HTERT RPE-1 (cell line): ENCODE measurements around the gene PLEKHA8.
"Not testable (repeated sequence)": the region's sequence is repeated elsewhere in the genome, so short reads cannot be mapped to it uniquely, and the experiment has no call there.

Source experiments
- in situ Hi-C: fragments of 300-500 bp; cut with MboI; formaldehyde crosslinking; loops from 4 replicates; pipeline ENCODE4 v1.14.3; 2020; ENCODE audit warnings: low sequenced_read_pairs

Gene PLEKHA8

DNA sequence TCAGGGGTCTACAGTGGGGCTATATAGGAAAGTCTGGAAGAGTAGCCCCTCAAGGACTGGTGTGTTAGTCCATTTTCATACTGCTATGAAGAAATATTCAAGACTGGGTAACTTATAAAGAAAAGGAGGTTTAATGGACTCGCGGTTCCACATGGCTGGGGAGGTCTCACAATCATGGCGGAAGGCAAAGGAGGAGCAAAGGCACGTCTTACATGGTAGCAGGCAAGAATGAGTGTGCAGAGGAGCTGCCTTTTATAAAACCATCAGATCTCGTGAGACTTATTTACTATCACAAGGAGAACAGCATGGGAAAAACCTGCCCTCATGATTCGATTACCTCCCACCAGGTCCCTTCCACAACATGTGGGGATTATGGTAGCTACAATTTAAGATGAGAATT, 4.7 kb upstream of the PLEKHA8 start:
- in situ Hi-C loops: no loop called here

DNA sequence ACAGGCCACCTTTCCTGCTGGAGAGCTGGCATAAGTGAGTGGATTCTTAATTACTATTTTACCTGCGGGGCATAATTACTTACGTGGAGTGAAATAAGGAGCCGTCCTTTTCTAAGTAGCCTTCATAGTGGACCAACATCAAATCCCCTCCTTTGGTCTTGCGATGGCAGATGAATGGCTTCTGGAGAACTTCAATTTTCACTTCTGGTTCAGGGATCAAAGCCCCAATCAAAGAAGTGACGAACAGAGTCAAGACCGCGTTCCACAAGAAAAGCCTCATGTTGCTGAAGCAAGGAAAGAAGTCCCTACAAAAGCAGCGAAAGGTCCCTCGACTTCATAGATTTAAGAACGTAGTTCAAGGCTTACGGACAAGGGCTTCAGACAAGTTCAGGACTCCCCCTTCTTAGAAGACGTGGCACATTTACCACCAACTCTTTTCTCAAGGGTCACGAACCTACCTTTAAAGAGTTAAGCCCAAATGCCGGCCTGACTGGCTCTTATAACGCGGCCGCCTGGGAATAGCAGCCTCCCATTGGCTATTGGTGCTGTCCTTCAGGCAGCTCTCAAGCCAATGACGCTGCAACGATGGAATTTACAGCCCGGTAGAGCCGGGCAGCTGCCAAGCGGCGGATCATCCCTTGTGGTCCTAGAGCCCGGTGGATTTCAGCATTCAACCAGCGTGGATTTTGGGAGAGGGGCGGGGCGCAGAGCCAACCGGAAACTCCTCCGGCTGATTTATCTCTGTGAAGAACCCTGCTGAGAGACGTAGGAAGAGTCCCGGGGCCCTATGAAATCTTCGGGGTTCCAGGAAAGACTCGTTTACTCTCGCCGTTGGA, 1.8 kb upstream of the PLEKHA8 start, which contains the start of gene FKBP14:
FKBP14 (minus strand) TSS at position 474 of the 836 bp plus-strand sequence; CDS start at position 280, 194 bp downstream.
- in situ Hi-C loops: no loop called here

DNA sequence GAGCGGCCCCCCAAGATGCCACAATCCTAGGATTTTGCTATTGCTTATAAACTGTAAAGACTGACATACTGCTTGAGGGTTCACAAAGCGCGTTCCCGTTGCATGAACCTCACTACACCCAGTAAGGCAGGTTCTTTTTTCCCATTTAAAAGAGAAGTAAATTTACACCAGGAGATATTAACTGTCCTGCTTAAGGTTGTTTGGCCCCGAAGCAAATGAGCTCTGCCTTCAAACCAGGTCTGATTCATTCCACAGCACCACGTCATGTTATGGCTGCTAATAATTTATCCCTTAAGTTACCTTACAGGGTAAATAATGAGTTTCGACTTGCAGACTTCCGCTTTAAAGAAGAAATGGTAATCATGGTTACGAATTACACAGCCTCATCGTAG, 1.2 kb upstream of the PLEKHA8 start:
- in situ Hi-C loops: no loop called here

DNA sequence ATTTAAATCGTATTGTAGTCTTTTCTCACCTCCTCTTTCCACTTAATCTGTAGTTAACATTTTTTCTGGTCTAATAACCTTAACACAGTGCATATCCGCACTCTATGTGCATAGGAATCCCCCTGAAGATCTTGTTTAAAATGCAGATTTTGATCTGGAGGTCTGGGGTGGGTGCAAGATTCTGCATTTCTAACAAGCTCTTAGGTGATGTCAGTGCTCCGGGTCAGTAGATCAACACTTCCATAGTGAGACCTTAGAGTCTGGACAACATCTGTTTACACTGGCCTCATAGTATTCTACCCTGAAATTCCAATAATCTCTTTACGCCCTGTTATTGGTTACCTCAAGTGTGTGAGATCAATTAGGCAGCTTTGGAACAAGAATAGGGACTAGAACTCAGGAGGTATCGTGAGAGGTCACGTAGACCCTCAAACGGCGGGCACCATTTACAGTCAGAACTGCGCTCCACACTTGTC, 434 bp upstream of the PLEKHA8 start:
- in situ Hi-C loops: no loop called here

DNA sequence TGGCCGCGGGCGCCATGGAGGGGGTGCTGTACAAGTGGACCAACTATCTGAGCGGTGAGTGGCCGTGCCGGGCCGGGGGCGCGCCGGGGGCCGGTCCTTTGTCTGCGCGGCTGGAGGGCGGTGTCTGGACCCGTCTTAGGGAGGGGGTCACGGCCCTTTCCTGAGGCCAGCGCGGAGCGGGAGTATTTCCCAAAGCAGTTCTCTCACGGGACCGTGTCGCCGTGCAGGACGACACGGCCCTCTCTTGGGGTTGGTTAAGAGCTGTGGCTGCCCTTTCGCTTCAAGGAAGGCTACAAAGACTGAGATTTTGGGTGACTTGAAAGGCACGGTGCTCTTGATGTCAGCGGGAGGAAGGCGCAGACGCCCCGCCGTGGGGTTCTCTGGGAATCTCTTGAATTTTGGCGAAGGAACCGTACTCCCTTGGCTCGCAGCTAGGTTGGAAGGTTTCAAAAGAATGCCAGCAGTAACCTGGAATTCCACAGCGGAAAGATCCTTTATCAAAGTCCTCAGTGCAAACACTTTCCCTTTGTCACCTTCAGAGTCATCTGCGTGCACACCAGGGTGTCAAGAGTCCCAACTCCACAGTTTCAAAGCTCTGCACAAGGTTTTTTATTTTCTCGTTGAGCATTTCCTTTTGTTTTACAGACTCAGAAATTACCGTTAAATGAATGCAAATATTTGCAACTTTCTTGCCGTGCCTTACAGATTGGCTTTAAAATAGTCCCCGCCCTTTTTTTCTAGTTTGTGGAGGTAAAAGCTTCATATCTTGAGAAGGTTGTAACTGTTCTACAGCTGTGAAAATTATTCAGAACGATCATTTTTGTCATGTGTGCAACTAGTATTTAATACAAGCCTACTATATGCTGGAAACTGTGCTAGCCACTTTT, 780 bp downstream of the PLEKHA8 start:
- in situ Hi-C loops: no loop called here

DNA sequence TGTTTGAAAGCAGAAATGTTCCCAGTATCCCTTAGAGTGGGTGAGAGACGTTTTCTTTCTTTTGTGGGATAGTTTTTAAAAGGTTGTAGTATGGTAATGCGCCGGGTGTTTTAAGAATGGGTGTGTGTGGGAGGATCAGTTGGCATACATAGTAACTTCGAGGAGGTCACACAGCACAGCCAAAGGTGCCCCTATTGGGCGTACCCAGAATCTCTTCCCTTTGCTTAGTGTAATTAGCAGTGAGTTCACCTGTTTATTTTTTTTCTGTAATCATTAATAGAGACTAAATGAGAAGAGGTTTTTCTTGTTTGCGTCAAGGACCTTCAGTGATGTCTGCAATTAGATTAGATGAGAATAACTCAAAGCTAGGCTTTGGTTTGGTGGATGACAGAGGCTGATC, 1.5 kb downstream of the PLEKHA8 start:
- in situ Hi-C loops: no loop called here

DNA sequence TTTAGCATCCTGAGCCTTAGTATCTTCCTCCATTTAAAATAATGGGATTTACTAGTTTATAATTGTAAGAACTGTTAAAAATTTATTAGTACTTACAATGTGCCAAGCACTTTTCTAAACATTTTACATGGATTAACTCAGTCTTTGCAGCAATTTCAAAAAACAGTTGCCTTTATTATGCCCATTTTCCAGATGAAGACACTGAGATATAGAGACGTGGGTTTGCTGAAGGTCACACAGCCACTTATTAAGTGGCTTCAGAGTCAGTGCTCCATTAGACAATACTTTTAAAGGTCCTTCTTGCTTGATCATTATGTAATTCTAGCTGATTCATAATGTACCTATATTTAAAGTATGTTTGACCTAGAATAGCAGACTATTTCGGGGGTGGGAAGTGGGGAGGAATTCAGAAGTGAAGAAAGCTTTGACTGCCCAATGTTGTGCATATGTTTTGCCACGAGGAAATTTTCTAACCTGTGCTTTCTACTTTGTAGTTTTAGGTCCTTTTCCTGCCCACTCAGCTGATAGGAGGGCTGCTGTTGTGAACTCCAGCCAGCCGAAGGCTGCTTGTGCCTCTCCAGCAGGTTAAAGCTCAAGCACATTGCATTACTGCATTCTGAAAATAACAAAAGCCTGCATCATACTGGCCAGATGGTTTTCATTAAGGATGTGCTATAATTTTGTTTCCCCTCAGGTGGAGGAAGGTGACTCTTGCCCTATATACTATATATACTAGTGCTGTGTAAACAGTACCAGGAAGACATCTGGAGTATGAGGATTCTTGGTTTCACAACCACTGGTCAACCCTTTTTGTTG, 4.3 kb downstream of the PLEKHA8 start:
- in situ Hi-C loops: no loop called here

DNA sequence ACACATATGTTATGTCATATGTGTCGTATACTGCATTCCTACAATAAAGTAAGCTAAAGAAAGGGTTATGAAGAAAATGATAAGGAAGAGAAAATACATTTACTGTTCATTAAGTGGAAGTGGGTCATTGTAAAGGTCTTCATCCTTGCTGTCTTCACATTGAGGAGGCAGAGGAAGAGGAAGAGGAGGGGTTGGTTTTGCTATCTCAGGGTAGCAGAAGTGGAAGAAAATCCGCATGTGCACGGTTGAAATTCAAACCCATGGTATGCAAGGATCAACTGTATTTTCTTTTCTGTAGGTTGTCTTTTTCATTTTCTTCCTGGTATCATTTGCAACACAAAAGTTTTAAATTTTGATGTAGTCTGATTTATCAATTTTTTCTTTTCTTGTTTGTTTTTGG, 6.3 kb downstream of the PLEKHA8 start:
- in situ Hi-C loops: no loop called here

DNA sequence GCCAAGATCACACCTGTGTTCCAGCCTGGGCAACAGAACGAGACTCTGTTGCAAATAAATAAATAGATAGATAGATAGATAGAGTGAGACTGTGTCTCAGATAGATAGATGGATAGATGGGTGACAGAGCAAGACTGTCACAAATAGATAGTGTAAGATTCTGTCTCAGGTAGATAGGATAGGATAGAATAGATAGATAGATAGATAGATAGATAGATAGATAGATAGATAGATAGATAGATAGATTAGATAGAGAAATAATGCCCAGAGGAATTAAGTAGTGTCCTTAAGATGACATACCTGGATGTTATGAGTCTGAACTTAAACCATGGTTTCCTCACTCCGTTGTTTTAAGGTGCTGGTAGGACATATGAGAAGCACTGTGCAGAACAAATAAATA, 8.0 kb downstream of the PLEKHA8 start:
- in situ Hi-C loops: no loop called here

DNA sequence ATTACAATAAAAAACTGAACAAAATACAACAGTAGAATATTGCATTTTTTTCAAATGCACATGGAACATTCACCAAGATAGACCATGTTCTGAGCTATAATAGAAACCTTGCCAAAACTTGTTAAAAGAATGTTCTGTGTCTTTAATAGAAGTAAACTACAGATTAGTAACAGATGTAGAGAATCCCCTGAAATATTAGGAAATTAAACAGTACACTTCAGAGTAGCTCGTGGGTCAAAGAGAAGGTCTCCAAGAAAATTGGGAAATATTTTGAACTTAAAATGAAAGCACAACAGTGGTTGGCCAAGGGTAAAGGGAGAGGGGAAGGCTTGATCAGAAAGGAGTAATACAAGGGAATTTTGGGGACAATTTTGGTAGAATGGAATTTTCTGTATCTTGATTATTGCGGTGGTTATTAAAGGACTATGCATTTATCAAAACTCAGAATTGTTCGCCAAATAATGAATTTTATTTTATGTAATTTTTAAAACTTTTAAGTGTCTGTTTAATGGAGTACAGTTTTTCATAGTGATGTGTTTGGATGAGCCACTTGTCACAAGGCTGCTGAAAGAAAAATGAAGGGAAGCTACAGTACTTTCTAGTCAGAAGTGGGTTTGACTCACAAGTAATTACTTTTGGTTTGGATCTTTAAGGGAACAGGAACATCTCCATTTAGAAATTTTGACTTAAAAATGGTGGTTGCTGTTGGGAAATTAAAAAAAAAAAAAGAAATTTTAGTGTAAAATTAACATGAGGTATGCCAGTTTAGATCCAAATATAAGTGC, 10.2 kb downstream of the PLEKHA8 start:
- in situ Hi-C loops: no loop called here

DNA sequence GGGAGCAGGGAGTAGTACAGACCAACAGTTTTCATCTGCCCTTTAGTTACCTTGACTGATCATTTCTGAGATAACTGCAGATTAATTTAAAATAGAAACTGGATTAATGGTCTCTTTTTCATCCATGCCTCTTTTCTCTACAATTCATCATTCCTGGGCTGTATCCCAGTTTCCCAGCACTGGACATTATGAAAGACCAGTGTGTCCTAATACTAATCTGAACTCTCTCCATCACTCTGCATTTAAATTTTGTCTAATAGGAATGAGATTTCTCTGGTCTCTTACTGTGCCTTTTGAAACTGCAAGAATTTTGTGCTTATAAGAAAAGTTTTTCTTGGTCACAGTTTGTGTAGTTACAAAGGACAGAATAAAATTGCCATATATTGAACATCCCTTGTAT, 12.7 kb downstream of the PLEKHA8 start:
- in situ Hi-C loops: no loop called here

DNA sequence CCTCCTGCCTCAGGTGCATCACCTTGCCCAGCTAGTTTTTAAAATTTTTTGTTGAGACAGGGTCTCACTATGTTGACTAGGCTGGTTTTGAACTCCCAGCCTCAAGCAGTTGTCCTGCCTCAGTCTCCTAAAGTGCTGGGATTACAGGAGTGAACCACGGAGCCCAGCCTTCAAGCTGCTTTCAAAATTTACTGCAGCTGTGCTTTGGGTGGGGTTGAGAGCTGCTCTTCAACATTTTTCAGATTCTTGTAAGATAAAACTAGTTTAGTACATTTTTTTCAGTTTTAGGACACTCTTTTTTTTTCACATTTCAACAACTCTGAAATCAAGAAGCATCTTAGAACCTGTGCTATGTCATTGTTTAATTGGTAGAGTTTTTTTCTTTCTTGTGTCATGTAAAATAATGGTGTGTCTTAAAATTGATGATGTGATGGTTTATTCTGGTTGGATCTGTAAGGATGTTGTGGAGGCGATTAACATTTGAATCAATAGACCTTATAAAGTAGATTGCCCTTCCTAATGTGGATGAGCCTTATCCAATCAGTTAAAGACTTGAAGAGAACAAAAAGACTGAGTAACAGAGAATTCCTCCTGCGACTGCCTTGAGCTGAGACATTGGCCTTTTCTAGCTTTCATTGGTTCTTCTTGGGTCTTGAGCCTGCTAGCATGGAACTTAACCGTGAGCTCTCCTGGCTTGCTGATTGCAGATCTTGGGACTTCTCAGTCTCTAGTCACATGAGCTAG, 13.5 kb downstream of the PLEKHA8 start:
- in situ Hi-C loops: no loop called here

DNA sequence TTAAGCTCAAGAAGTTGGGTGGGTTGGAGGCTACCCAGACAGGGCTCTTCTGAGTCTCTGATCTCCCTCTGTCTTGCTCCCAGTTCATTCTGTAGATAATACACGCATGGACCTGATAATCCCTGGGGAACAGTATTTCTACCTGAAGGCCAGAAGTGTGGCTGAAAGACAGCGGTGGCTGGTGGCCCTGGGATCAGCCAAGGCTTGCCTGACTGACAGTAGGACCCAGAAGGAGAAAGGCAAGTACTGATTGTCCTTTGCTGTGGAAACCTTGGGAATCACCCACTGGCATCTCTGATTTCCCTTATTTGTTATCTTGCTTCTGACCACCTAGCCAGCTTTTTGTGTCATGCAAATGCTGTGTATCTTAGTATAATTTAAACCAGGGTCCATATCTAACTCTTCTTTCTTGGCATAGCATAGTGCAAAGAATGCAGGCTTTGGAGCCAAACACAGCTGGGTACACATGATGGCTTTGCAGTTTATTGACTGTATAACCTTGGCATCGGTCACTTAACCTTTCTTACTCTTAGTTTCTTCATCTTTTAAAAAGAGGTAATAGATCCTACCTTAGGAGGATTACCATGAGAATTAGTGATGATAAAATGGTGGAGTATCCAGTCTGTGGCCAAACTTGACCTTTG, 18.0 kb downstream of the PLEKHA8 start:
- in situ Hi-C loops: no loop called here

DNA sequence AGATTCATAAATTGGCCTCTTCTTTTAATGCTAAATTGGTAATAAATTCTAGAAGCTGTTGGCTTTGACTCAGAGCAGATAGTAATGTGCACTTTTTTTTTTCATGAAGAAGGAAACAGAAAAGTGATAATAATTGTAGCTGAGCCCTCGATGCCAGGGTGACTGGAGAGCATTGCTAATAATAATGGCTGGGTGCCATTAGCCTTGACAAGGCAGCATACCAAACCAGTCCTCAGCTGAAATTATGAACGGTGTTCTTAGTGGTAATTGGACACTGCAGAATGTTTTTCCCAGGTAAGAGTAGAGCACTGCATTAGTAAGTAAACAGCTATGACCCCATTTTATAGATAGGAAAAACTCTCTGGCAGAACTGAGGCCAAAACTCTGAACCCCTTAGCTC, 18.9 kb downstream of the PLEKHA8 start:
- in situ Hi-C loops: no loop called here

DNA sequence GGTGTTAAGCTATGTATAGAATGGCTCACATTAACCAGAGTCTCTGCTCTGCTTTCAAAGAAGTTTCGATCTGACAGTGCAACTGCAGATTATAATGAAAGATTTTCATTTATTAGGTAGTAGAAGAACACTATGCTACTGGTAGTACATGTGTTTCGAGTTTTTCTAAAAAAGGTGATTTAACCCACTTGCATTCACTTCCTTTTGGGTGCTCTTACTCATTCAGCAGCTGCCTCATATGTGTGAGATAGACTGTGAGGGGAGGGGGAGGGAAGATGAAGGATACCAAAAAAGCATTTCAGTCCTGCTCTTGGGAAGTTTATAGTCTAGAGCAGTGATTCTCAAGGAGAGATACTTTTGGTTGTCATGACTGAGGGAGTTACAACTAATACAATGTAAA, 20.4 kb downstream of the PLEKHA8 start:
- in situ Hi-C loops: no loop called here

DNA sequence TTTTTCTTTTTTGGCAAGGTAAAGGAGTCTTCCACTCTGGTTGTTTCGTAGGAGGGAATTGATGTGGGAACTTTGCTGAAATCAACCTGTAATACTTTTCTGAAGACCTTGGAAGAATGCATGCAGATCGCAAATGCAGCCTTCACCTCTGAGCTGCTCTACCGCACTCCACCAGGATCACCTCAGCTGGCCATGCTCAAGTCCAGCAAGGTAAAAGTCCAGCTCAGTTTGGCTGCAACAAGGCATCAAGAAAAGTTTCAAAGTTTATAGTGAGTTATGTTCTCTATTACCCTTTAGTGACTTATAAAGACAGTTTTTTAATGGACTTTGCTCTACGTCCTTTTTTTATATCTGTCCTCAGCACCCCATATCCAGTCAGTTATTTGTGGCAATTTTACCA, 21.0 kb downstream of the PLEKHA8 start:
- in situ Hi-C loops: no loop called here

DNA sequence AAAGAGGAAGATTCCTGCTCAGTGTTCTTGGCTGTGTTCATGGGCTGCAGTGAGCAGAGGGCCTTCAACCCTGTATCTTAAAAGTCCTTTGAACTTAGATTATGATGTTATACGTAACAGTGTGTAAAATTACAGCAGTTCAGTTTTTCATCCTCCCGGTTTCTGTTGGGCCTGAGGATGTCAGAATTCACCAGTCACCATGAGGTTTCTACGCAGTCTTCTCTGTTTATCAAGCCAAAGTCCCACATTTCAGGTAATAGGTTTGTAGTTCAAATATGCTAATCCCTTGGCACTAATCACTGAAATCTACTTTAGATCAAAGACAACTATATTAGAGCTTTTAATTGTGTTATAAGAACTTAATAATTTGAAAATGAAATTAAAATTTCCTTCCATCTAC, 24.9 kb downstream of the PLEKHA8 start:
- in situ Hi-C loops: no loop called here

DNA sequence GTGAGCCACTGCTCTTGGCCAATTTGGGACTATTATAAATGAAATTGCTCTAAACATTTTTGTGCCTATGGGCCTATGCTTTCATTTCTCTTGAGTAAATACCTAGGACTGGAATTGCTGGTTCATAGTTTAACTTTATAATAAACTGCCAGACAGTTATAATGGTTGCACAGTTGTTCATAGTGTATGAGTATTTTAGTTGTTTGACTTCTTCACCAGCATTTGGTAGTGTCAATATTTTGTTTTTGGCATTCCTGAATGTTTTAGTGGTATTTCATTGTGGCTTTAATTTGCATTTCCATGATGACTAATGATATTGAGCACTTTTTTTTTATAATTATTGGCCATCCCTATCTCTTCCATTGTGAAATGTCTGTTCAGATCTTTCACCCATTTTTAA, 29.5 kb downstream of the PLEKHA8 start:
- in situ Hi-C loops: no loop called here

DNA sequence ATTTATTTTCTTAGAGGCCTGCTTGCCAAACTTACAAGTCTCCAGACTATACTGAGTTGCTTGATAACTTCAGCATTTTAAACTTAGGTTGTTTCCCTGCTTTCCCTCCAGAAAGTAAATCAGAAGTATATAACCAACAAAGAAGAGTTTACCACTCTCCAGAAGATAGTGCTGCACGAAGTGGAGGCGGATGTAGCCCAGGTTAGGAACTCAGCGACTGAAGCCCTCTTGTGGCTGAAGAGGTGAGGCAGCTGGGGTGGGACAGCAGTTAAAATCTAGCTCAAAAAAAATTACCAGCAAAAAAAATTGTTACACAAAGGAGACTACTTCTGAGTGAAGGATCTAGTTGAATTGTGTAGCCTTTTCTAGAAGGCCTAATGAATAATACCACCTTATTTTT, 33.6 kb downstream of the PLEKHA8 start:
- in situ Hi-C loops: not testable (repeated sequence)
